DND-41 (cell line): Measurements from ENCODE around the gene EXOC4.

Experiments used
- ATAC-seq: fragments of 200-7000 bp; cut with Tn5 transposase; 3 replicates; pipeline ENCODE4 v1.9.1; 2021; ENCODE audit warnings: low read depth; ENCODE audit not compliant: insufficient read depth
- DNase-seq: peaks from one replicate; pipeline ENCODE4 v3.0.0-alpha.2; 2020
- H2AFZ ChIP-seq: 2 replicates; pipeline ENCODE4 v1.6.0; 2012; ENCODE audit warnings: low read depth, low read length
- H3K27ac ChIP-seq: 2 replicates; pipeline ENCODE4 v1.5.1; 2012; ENCODE audit warnings: low read length, inconsistent platforms
- H3K27me3 ChIP-seq: fragments of 200-600 bp; sonication (generic); 2 replicates; pipeline ENCODE4 v1.6.0; 2012; ENCODE audit warnings: low read length, mild to moderate bottlenecking, inconsistent platforms; ENCODE audit not compliant: insufficient read depth, poor library complexity
- H3K36me3 ChIP-seq: 2 replicates; pipeline ENCODE4 v1.5.1; 2012; ENCODE audit warnings: low read length, inconsistent platforms; ENCODE audit not compliant: insufficient read depth
- H3K4me1 ChIP-seq: 2 replicates; pipeline ENCODE4 v1.5.1; 2012; ENCODE audit warnings: mild to moderate bottlenecking, low read length; ENCODE audit not compliant: insufficient read depth
- H3K4me2 ChIP-seq: 2 replicates; pipeline ENCODE4 v1.6.0; 2012; ENCODE audit warnings: mild to moderate bottlenecking, moderate library complexity, low read length, inconsistent platforms; ENCODE audit not compliant: insufficient read depth
- H3K4me3 ChIP-seq, 2 experiments: fragments of 200-600 bp in 1 of 2; shearing (Covaris generic) in 1 of 2; 2 replicates each; pipeline ENCODE4 v1.5.1; 2012 to 2016; ENCODE audit warnings: inconsistent platforms in 2 of 2, low read length in 2 of 2, mild to moderate bottlenecking in 2 of 2, low read depth in 1 of 2, moderate library complexity in 1 of 2
- H3K79me2 ChIP-seq: 2 replicates; pipeline ENCODE4 v1.6.0; 2012; ENCODE audit warnings: low read length, inconsistent platforms; ENCODE audit not compliant: insufficient read depth
- H3K9ac ChIP-seq: 2 replicates; pipeline ENCODE4 v1.6.0; 2012; ENCODE audit warnings: low read depth, mild to moderate bottlenecking, inconsistent platforms, low read length, moderate library complexity
- H3K9me3 ChIP-seq: 2 replicates; pipeline ENCODE4 v1.5.1; 2012; ENCODE audit warnings: low read length, moderate library complexity, mild to moderate bottlenecking, inconsistent platforms; ENCODE audit not compliant: insufficient read depth, severe bottlenecking
- H4K20me1 ChIP-seq: 2 replicates; pipeline ENCODE4 v1.6.0; 2012; ENCODE audit warnings: low read length; ENCODE audit not compliant: insufficient read depth
- EZH2 ChIP-seq: IDR thresholded peaks from 3 replicates; pipeline ENCODE4 v1.6.1; 2012; ENCODE audit warnings: borderline replicate concordance, low read depth, mild to moderate bottlenecking, moderate library complexity, low read length, inconsistent platforms; ENCODE audit not compliant: severe bottlenecking
- TF ChIP-seq, protein P1 (sequence below): IDR thresholded peaks from 2 replicates; pipeline ENCODE4 v1.5.1; 2012; ENCODE audit warnings: borderline replicate concordance, low read length, moderate library complexity, mild to moderate bottlenecking; ENCODE audit not compliant: poor library complexity, severe bottlenecking; ENCODE audit errors: extremely low read depth

The EXOC4 gene

DNA sequence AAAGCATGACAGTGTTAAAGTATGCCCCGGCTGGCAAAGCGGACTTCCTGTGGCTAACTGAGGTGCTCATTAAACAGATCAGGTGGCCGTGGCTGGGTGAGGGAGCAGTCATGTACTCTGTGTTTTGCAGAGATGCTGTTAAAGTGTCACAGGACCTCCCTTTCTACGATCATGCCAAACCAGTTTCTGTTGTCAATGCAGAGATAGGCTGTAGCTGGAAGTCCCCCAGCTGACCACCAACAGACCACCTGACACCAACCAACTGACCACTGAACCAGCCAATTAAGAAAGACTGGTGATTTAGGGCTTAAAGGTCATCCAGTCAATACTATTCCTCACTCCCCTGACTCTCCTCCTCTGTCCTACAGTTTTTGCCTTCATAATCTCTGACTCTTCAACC, 443.2 kb downstream of the EXOC4 start:
- H4K20me1 ChIP-seq = no peaks in the 10 kb centered on the region
- H3K4me3 ChIP-seq = no peak overlapping the region; a peak in 1 of 4 replicates
- H3K4me2 ChIP-seq = peak overlapping the region; percentile 46
- no peaks in the 10 kb centered on the region for H3K36me3 ChIP-seq
- no peaks in the 10 kb centered on the region for H3K79me2 ChIP-seq
- H3K9ac ChIP-seq = peak overlapping the region; percentile 13; the same call in 1 of the 2 replicates
- peak; percentile 54 for DNase-seq
- ATAC-seq = peak; percentile 88
- no peak for TF ChIP-seq EZH2
- TF ChIP-seq, protein P1, sequence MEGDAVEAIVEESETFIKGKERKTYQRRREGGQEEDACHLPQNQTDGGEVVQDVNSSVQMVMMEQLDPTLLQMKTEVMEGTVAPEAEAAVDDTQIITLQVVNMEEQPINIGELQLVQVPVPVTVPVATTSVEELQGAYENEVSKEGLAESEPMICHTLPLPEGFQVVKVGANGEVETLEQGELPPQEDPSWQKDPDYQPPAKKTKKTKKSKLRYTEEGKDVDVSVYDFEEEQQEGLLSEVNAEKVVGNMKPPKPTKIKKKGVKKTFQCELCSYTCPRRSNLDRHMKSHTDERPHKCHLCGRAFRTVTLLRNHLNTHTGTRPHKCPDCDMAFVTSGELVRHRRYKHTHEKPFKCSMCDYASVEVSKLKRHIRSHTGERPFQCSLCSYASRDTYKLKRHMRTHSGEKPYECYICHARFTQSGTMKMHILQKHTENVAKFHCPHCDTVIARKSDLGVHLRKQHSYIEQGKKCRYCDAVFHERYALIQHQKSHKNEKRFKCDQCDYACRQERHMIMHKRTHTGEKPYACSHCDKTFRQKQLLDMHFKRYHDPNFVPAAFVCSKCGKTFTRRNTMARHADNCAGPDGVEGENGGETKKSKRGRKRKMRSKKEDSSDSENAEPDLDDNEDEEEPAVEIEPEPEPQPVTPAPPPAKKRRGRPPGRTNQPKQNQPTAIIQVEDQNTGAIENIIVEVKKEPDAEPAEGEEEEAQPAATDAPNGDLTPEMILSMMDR = no peak
- no peaks in the 10 kb centered on the region for H3K27me3 ChIP-seq
- H2AFZ ChIP-seq = no peak overlapping the region
- peaks cover 17% of the 10 kb centered on the region for H3K4me1 ChIP-seq
- no peaks in the 10 kb centered on the region for H3K9me3 ChIP-seq
- H3K27ac ChIP-seq = peak overlapping the region; percentile 75

DNA sequence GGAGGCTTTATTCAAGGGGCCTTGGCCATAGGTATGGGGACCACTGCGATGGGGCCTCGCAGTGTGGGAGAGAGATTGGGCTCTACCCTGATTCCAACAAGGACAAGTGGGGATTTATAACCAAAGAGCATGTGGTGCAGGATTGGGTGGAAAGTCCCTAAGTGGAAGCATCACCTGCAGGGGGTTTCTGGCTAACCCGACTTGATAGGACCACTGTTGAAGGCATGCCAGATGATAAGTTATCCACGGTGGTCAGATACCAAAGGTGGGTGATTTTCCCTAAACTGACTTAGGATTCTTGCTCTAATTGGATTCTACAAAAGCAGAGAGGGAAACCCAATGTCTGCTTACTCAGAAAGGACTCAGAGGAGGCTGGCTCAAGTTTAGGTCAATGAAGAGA, 444.7 kb downstream of the EXOC4 start:
- Histone ChIP-seq H4K20me1 (no peaks in the 10 kb centered on the region), H3K36me3 (no peaks in the 10 kb centered on the region), H3K9ac (no peak overlapping the region), H3K4me2 (no peak overlapping the region), H3K4me1 (peaks cover 17% of the 10 kb centered on the region), H2AFZ (no peak overlapping the region), H3K27me3 (no peaks in the 10 kb centered on the region), H3K4me3 (no peak overlapping the region), H3K79me2 (no peaks in the 10 kb centered on the region), H3K27ac (no peak overlapping the region), H3K9me3 (no peaks in the 10 kb centered on the region)
- no peak for ATAC-seq
- TF ChIP-seq, protein P1 = no peak
- TF ChIP-seq EZH2 = no peak
- no peak for DNase-seq

DNA sequence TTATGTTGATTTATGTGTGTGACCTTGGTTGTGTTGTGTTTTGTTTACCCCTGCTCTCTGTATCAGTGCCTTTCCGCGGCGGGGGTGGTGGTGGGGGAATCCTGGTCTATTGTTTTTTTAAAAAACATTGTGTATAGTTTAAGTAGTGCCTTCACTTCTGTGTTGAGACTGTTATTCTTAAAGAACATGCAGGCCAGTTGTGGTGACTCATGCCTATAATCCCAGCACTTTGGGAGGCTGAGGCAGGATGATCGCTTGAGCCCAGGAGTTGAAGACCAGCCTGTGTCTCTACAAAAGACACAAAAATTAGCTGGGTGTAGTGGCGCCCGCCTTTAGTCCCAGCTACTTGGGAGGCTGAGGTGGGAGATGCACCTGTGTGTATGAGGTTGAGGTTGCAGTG, 445.2 kb downstream of the EXOC4 start:
- H2AFZ ChIP-seq = no peak overlapping the region
- no peak overlapping the region for H3K27ac ChIP-seq
- ATAC-seq = no peak
- H4K20me1 ChIP-seq = no peaks in the 10 kb centered on the region
- no peaks in the 10 kb centered on the region for H3K27me3 ChIP-seq
- H3K4me1 ChIP-seq = peaks cover 17% of the 10 kb centered on the region
- H3K4me3 ChIP-seq = no peak overlapping the region
- H3K36me3 ChIP-seq = no peaks in the 10 kb centered on the region
- no peaks in the 10 kb centered on the region for H3K9me3 ChIP-seq
- H3K9ac ChIP-seq = no peak overlapping the region
- H3K4me2 ChIP-seq = no peak overlapping the region
- no peaks in the 10 kb centered on the region for H3K79me2 ChIP-seq
- no peak for DNase-seq
- TF ChIP-seq, protein P1 = no peak
- TF ChIP-seq EZH2 = no peak

DNA sequence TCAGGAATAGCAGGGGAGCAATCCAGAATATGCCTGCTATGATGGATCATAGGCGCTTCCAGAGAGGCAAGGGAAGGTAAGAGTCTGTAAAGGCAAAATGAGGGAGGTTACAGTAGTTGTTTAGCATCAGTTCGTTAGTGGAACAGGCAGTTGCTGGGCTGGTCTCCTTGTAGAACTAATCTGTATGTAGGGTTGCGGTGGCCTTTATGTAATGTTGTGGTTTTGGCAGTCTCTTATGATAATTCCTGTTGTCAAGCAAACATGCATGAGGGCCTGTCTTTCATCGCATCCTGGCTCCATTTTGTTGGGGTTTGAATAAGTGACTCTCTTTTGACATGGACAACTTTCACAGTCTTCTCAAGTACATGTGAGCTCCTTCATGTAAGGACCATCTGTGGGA, 446.5 kb downstream of the EXOC4 start:
- ATAC-seq (peak; percentile 38; the same call in 1 of the 3 replicates), DNase-seq (peak; percentile 21)
- Histone ChIP-seq H3K27me3 (no peaks in the 10 kb centered on the region), H3K4me3 (no peak overlapping the region), H3K36me3 (no peaks in the 10 kb centered on the region), H4K20me1 (no peaks in the 10 kb centered on the region), H3K4me1 (peaks cover 17% of the 10 kb centered on the region), H2AFZ (no peak overlapping the region), H3K79me2 (no peaks in the 10 kb centered on the region), H3K4me2 (no peak overlapping the region), H3K27ac (no peak overlapping the region), H3K9me3 (no peaks in the 10 kb centered on the region), H3K9ac (no peak overlapping the region)
- TF ChIP-seq EZH2 = no peak
- TF ChIP-seq, protein P1 = no peak
